ENCODE data around the gene ASB5.

Gene ASB5

GRCh38 chr4:176189891-176190795 is 78.9 kb downstream of the ASB5 start:
- Histone ChIP-seq H3K9me3 (ENCODE audit: control insufficient read depth, insufficient read depth, low read length) (no peaks in the 10 kb centered on the region), H3K36me3 (ENCODE audit: control insufficient read depth, insufficient read depth, low read length) (no peaks in the 10 kb centered on the region), H3K9ac (ENCODE audit: low read depth, low read length) (no peak overlapping the region), H3K4me1 (ENCODE audit: control insufficient read depth, insufficient read depth, low read length) (peaks cover 19% of the 10 kb centered on the region), H3K4me3 (ENCODE audit: low read depth, low read length) (no peak overlapping the region), H3K27me3 (ENCODE audit: control insufficient read depth, insufficient read depth, low read length) (no peaks in the 10 kb centered on the region)

DNA sequence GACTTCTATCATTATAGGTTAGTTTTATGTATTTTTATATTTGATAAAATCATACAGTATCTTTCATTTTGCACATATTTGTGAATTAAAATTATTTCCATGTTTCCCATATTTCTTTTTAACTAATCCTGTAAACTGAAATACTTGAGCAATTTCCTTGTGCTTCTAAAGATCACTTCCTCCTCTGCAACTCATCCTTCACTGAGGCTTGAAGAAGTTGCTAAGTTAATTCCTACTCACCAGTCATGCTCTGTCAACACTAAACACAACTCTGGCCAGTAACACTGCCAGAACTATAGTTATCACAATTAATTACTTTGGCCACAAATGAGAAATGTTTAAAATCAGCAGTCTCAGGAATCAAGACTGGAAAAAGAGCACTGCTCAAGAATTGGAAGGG is 80.4 kb downstream of the ASB5 start:
- H3K36me3 ChIP-seq (ENCODE audit: control insufficient read depth, insufficient read depth, low read length) = no peaks in the 10 kb centered on the region
- no peaks in the 10 kb centered on the region for H3K9me3 ChIP-seq (ENCODE audit: control insufficient read depth, insufficient read depth, low read length)
- no peaks in the 10 kb centered on the region for H3K27me3 ChIP-seq (ENCODE audit: control insufficient read depth, insufficient read depth, low read length)
- H3K4me1 ChIP-seq (ENCODE audit: control insufficient read depth, insufficient read depth, low read length) = peaks cover 18% of the 10 kb centered on the region
- H3K9ac ChIP-seq (ENCODE audit: low read depth, low read length) = no peak overlapping the region
- H3K4me3 ChIP-seq (ENCODE audit: low read depth, low read length) = no peak overlapping the region

- H3K4me1 ChIP-seq (ENCODE audit: control insufficient read depth, insufficient read depth, low read length) = peaks cover 16% of the 10 kb centered on the region
- H3K36me3 ChIP-seq (ENCODE audit: control insufficient read depth, insufficient read depth, low read length) = no peaks in the 10 kb centered on the region
- no peak overlapping the region for H3K4me3 ChIP-seq (ENCODE audit: low read depth, low read length)
- no peaks in the 10 kb centered on the region for H3K27me3 ChIP-seq (ENCODE audit: control insufficient read depth, insufficient read depth, low read length)
- H3K9me3 ChIP-seq (ENCODE audit: control insufficient read depth, insufficient read depth, low read length) = no peaks in the 10 kb centered on the region
- no peak overlapping the region for H3K9ac ChIP-seq (ENCODE audit: low read depth, low read length)
Measured at GRCh38 chr4:176187624-176188023, 81.4 kb downstream of the ASB5 start.

GRCh38 chr4:176186671-176187395 is 82.2 kb downstream of the ASB5 start:
- Histone ChIP-seq H3K27me3 (ENCODE audit: control insufficient read depth, insufficient read depth, low read length) (no peaks in the 10 kb centered on the region), H3K4me1 (ENCODE audit: control insufficient read depth, insufficient read depth, low read length) (peaks cover 16% of the 10 kb centered on the region), H3K36me3 (ENCODE audit: control insufficient read depth, insufficient read depth, low read length) (no peaks in the 10 kb centered on the region), H3K4me3 (ENCODE audit: low read depth, low read length) (no peak overlapping the region), H3K9me3 (ENCODE audit: control insufficient read depth, insufficient read depth, low read length) (no peaks in the 10 kb centered on the region), H3K9ac (ENCODE audit: low read depth, low read length) (no peak overlapping the region)

- no peak overlapping the region for H3K4me3 ChIP-seq (ENCODE audit: low read depth, low read length)
- peaks cover 16% of the 10 kb centered on the region for H3K4me1 ChIP-seq (ENCODE audit: control insufficient read depth, insufficient read depth, low read length)
- H3K9ac ChIP-seq (ENCODE audit: low read depth, low read length) = no peak overlapping the region
- no peaks in the 10 kb centered on the region for H3K9me3 ChIP-seq (ENCODE audit: control insufficient read depth, insufficient read depth, low read length)
- H3K36me3 ChIP-seq (ENCODE audit: control insufficient read depth, insufficient read depth, low read length) = no peaks in the 10 kb centered on the region
- H3K27me3 ChIP-seq (ENCODE audit: control insufficient read depth, insufficient read depth, low read length) = no peaks in the 10 kb centered on the region
Measured at GRCh38 chr4:176186067-176186466, 83.0 kb downstream of the ASB5 start.

GRCh38 chr4:176185051-176185450 is 84.0 kb downstream of the ASB5 start:
- Histone ChIP-seq H3K4me3 (ENCODE audit: low read depth, low read length) (no peak overlapping the region), H3K36me3 (ENCODE audit: control insufficient read depth, insufficient read depth, low read length) (no peaks in the 10 kb centered on the region), H3K27me3 (ENCODE audit: control insufficient read depth, insufficient read depth, low read length) (no peaks in the 10 kb centered on the region), H3K4me1 (ENCODE audit: control insufficient read depth, insufficient read depth, low read length) (peaks cover 16% of the 10 kb centered on the region), H3K9ac (ENCODE audit: low read depth, low read length) (no peak overlapping the region), H3K9me3 (ENCODE audit: control insufficient read depth, insufficient read depth, low read length) (no peaks in the 10 kb centered on the region)
